PC-3 (cell line): ENCODE data around the gene ZCCHC12. TPM values are rescaled to one million over a fixed set of nuclear protein-coding genes. Genes with fewer than 3 reads are reported as not detected.
"Not testable (repeated sequence)": the region's sequence is repeated elsewhere in the genome, so short reads cannot be mapped to it uniquely, and the experiment has no call there.

Experiments used
- ATAC-seq: fragments of 200-7000 bp; cut with Tn5 transposase; 2 replicates; pipeline ENCODE4 v1.9.1; 2020; ENCODE audit warnings: mild to moderate bottlenecking, moderate library complexity
- BruUV-seq: library from RNA; stranded (reverse); fragments of 400-500 nt; replicated peaks from 2 replicates; lab custom pipeline; 2021; lab: Mats Ljungman, UMichigan
- CTCF ChIA-PET: fragments of 300-600 bp; sonication (Branson Sonifier 250); formaldehyde crosslinking; loops from one replicate; lab custom pipeline; 2022; ENCODE audit warnings: antibody characterized with exemption; lab: Charles Lee
- POLR2A ChIA-PET: fragments of 300-600 bp; sonication (Branson Sonifier 250); formaldehyde crosslinking; loops from one replicate; lab custom pipeline; 2022; ENCODE audit warnings: antibody characterized with exemption; ENCODE audit not compliant: unreplicated experiment; lab: Charles Lee
- DNase-seq: peaks from one replicate; pipeline ENCODE4 v3.0.0-alpha.2; 2015
- H2AFZ ChIP-seq: fragments of 300-600 bp; sonication (generic); 2 replicates; pipeline ENCODE4 v1.6.0; 2016; ENCODE audit warnings: antibody characterized with exemption, low read length
- H3F3A ChIP-seq: fragments of 300-600 bp; sonication (generic); one replicate; pipeline ENCODE4 v1.6.0; 2017; ENCODE audit warnings: antibody characterized with exemption, low read length, control low read depth, mild to moderate bottlenecking; ENCODE audit not compliant: unreplicated experiment
- H3K27ac ChIP-seq: fragments of 300-600 bp; sonication (generic); 2 replicates; pipeline ENCODE4 v1.5.1; 2016; ENCODE audit warnings: mild to moderate bottlenecking, low read length
- H3K27me3 ChIP-seq: fragments of 300-600 bp; sonication (generic); 2 replicates; pipeline ENCODE4 v1.6.1; 2016; ENCODE audit warnings: low read length, mixed read lengths
- H3K36me3 ChIP-seq: fragments of 300-600 bp; sonication (generic); 2 replicates; pipeline ENCODE4 v1.6.1; 2016; ENCODE audit warnings: low read depth, mixed run types, low read length, mixed read lengths
- H3K4me1 ChIP-seq: fragments of 300-600 bp; sonication (generic); 2 replicates; pipeline ENCODE4 v1.5.1; 2016; ENCODE audit warnings: low read length; ENCODE audit not compliant: insufficient read depth
- H3K4me2 ChIP-seq: fragments of 300-600 bp; sonication (generic); 2 replicates; pipeline ENCODE4 v1.6.0; 2016; ENCODE audit warnings: low read length
- H3K4me3 ChIP-seq: fragments of 300-600 bp; sonication (generic); 2 replicates; pipeline ENCODE4 v1.5.1; 2016; ENCODE audit warnings: mild to moderate bottlenecking, low read length, mixed read lengths
- H3K79me2 ChIP-seq: fragments of 300-600 bp; sonication (generic); 2 replicates; pipeline ENCODE4 v1.6.1; 2017; ENCODE audit warnings: low read length, mixed read lengths
- H3K9ac ChIP-seq: fragments of 300-600 bp; sonication (generic); 2 replicates; pipeline ENCODE4 v1.6.0; 2016; ENCODE audit warnings: mild to moderate bottlenecking, low read length
- H3K9me2 ChIP-seq: fragments of 300-600 bp; sonication (generic); replicated peaks from 2 replicates; pipeline ENCODE4 v1.6.1; 2016; ENCODE audit warnings: mixed run types, low read length, mixed read lengths
- H3K9me3 ChIP-seq: fragments of 300-600 bp; sonication (generic); 2 replicates; pipeline ENCODE4 v1.6.1; 2016; ENCODE audit warnings: low read length, mixed read lengths
- H4K20me1 ChIP-seq: fragments of 300-600 bp; sonication (generic); 2 replicates; pipeline ENCODE4 v1.6.1; 2016; ENCODE audit warnings: low read length, mixed read lengths
- CTCF ChIP-seq: fragments of 300-600 bp; sonication (generic); conservative IDR thresholded peaks from 2 replicates; pipeline ENCODE4 v1.5.1; 2017; ENCODE audit warnings: antibody characterized with exemption, low read depth, mild to moderate bottlenecking, low read length
- EZH2 ChIP-seq: fragments of 300-600 bp; sonication (generic); IDR thresholded peaks from one replicate; pipeline ENCODE4 v1.6.1; 2017; ENCODE audit warnings: antibody characterized with exemption, mild to moderate bottlenecking, low read length; ENCODE audit not compliant: unreplicated experiment
- EZH2phosphoT487 ChIP-seq: fragments of 300-600 bp; sonication (generic); IDR thresholded peaks from 2 replicates; pipeline ENCODE4 v1.6.1; 2018; ENCODE audit warnings: mild to moderate bottlenecking, antibody characterized with exemption, low read length, borderline replicate concordance
- intact Hi-C: fragments of 100-400 bp; cut with micrococcal nuclease; formaldehyde crosslinking; loops from 2 replicates; pipeline ENCODE4 v1.9.0; 2023
- total RNA-seq: library from RNA; depleted of rRNA; stranded (reverse); fragments of >200 nt; gene quantifications from 2 replicates; pipeline ENCODE4 v1.2.3, GENCODE V29; 2014

The ZCCHC12 gene
- total RNA-seq, 1 experiment from 2014 or later = 0.07 TPM

GRCh38 chrX:118802857-118803256 lies 20.8 kb upstream of the ZCCHC12 start:
- Histone ChIP-seq H3K4me1 (no peaks in the 10 kb centered on the region), H3K27me3 (no peaks in the 10 kb centered on the region), H3K4me2 (no peak overlapping the region), H3K27ac (no peak overlapping the region), H3K79me2 (no peaks in the 10 kb centered on the region), H3K9me3 (no peaks in the 10 kb centered on the region), H3K4me3 (no peak overlapping the region), H3K9me2 (no peaks in the 10 kb centered on the region), H3K9ac (no peak overlapping the region), H3F3A (no peaks in the 10 kb centered on the region), H3K36me3 (no peaks in the 10 kb centered on the region), H4K20me1 (no peaks in the 10 kb centered on the region), H2AFZ (no peak overlapping the region)
- DNase-seq (peak; percentile 10), ATAC-seq (no peak)
- TF ChIP-seq EZH2 (no peak), EZH2phosphoT487 (no peak), CTCF (no peak)
- no TSS peak for BruUV-seq
- intact Hi-C loops = no loop called here
- CTCF ChIA-PET = no interaction called here
- POLR2A ChIA-PET = no interaction called here

GRCh38 chrX:118807151-118808017 lies 16.2 kb upstream of the ZCCHC12 start:
- Histone ChIP-seq H3K9ac (no peak overlapping the region), H3K4me3 (no peak overlapping the region), H4K20me1 (no peaks in the 10 kb centered on the region), H3K4me1 (no peaks in the 10 kb centered on the region), H3F3A (no peaks in the 10 kb centered on the region), H3K79me2 (no peaks in the 10 kb centered on the region), H3K27me3 (no peaks in the 10 kb centered on the region), H3K9me3 (no peaks in the 10 kb centered on the region), H2AFZ (no peak overlapping the region), H3K9me2 (no peaks in the 10 kb centered on the region), H3K4me2 (no peak overlapping the region), H3K27ac (no peak overlapping the region), H3K36me3 (no peaks in the 10 kb centered on the region)
- POLR2A ChIA-PET = interaction anchor here (0.6 kb wide), 1 partner anchor 43 kb away, joined by 4 read pairs; no protein-coding TSS in a partner anchor
- TF ChIP-seq EZH2 (no peak), CTCF (peak; percentile 79), EZH2phosphoT487 (no peak)
- ATAC-seq (peak; percentile 63), DNase-seq (peak; percentile 68)
- intact Hi-C loops = loop anchor here (1.0 kb wide), 3 partner anchors 163 to 203 kb away; no protein-coding TSS in a partner anchor
- CTCF ChIA-PET = interaction anchor here (0.6 to 1.4 kb wide), 4 partner anchors 163 to 899 kb away, joined by 4 to 7 read pairs (median 6); no protein-coding TSS in a partner anchor
- no TSS peak for BruUV-seq

DNA sequence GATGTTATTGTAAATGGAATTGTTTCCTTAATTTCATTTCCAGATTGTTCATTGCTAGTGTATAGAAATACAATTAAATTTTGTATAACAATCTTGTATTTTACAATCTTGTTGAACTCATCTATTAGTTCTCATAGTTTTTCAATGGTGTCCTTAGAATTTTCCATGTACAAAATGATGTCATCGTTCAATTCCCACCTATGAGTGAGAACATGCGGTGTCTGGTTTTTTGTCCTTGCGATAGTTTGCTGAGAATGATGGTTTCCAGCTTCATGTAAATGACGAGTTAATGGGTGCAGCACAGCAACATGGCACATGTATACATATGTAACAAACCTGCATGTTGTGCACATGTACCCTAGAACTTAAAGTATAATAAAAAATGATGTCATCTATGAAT lies 6.4 kb upstream of the ZCCHC12 start:
- H3K36me3 ChIP-seq, H3F3A ChIP-seq, CTCF ChIA-PET, H3K79me2 ChIP-seq, H2AFZ ChIP-seq, H3K4me3 ChIP-seq, H3K9me2 ChIP-seq, DNase-seq, H3K9ac ChIP-seq, H4K20me1 ChIP-seq, ATAC-seq, intact Hi-C loops, BruUV-seq, H3K4me2 ChIP-seq, H3K4me1 ChIP-seq, H3K27ac ChIP-seq, H3K9me3 ChIP-seq, H3K27me3 ChIP-seq: not testable (repeated sequence)
- POLR2A ChIA-PET = interaction anchor here (0.6 kb wide), 1 partner anchor 89 kb away, joined by 4 read pairs; no protein-coding TSS in a partner anchor
